Endothelial cell of umbilical vein (primary cell): ENCODE results near the gene LRRC8B. TPM values are rescaled to one million over a fixed set of nuclear protein-coding genes. Genes with fewer than 3 reads are reported as not detected.

Source experiments
- BruUV-seq: library from RNA; stranded (reverse); fragments of 400-500 nt; replicated peaks from 2 replicates; lab custom pipeline; 2021; lab: Mats Ljungman, UMichigan
- CTCF ChIA-PET: fragments of 300-600, 350-600 bp; sonication (Branson Sonifier 250); formaldehyde crosslinking; loops from one replicate; lab custom pipeline; 2021; ENCODE audit warnings: antibody characterized with exemption, inconsistent platforms; lab: Charles Lee
- POLR2A ChIA-PET: fragments of 300-600, 350-600 bp; sonication (Branson Sonifier 250); formaldehyde crosslinking; loops from one replicate; lab custom pipeline; 2021; ENCODE audit warnings: antibody characterized with exemption, inconsistent platforms; lab: Charles Lee
- DNase-seq: peaks from one replicate; pipeline ENCODE4 v3.0.0-alpha.2; 2011; ENCODE audit warnings: low read depth, low spot score
- FAIRE-seq: peaks from 2 replicates; lab custom pipeline; 2011; peaks lifted over from hg19 to GRCh38; lab: Jason Lieb, UNC
- H2AFZ ChIP-seq: 2 replicates; pipeline ENCODE4 v1.6.0; 2012; ENCODE audit warnings: low read depth, low read length, control low read depth, inconsistent platforms
- H3K27ac ChIP-seq: 2 replicates; pipeline ENCODE4 v1.5.1; 2011; ENCODE audit warnings: low read depth, mild to moderate bottlenecking, control low read depth, low read length, moderate library complexity; ENCODE audit not compliant: insufficient read depth
- H3K27me3 ChIP-seq, 2 experiments: 2 replicates each; pipeline versions ENCODE4 v1.6.0 to v1.6.1; 2011; ENCODE audit warnings: low read length in 2 of 2, mixed read lengths in 1 of 2; ENCODE audit not compliant: control insufficient read depth in 2 of 2, insufficient read depth in 2 of 2
- H3K36me3 ChIP-seq, 2 experiments: 2 replicates in 1 of 2; 3 replicates in 1 of 2; pipeline ENCODE4 v1.5.1; 2011; ENCODE audit warnings: low read length in 2 of 2, mild to moderate bottlenecking in 1 of 2, moderate library complexity in 1 of 2; ENCODE audit not compliant: control insufficient read depth in 2 of 2, insufficient read depth in 2 of 2; ENCODE audit errors: extremely low read depth in 1 of 2
- H3K4me1 ChIP-seq: 3 replicates; pipeline ENCODE4 v1.5.1; 2011; ENCODE audit warnings: mild to moderate bottlenecking, low read length; ENCODE audit not compliant: control insufficient read depth, insufficient read depth; ENCODE audit errors: extremely low read depth
- H3K4me2 ChIP-seq: 2 replicates; pipeline ENCODE4 v1.6.1; 2011; ENCODE audit warnings: low read length, control low read depth, mixed read lengths; ENCODE audit not compliant: insufficient read depth
- H3K4me3 ChIP-seq, 3 experiments: fragments of 200-600 bp in 1 of 3; sonication (generic), shearing (Covaris generic) in 1 of 3; replicated peaks in 1 of 3; 2 replicates each; pipeline ENCODE4 v1.5.1; 2011 to 2016; ENCODE audit warnings: control low read depth in 3 of 3, low read length in 3 of 3, mild to moderate bottlenecking in 2 of 3, inconsistent platforms in 1 of 3, low read depth in 1 of 3, moderate library complexity in 1 of 3; ENCODE audit not compliant: insufficient read depth in 1 of 3
- H3K79me2 ChIP-seq: 2 replicates; pipeline ENCODE4 v1.6.0; 2012; ENCODE audit warnings: low read length, inconsistent platforms; ENCODE audit not compliant: control insufficient read depth, insufficient read depth
- H3K9ac ChIP-seq: replicated peaks from 2 replicates; pipeline ENCODE3; 2011; ENCODE audit warnings: low read length, control low read depth; ENCODE audit not compliant: insufficient read depth; ENCODE audit errors: extremely low read depth
- H3K9me1 ChIP-seq: replicated peaks from 3 replicates; pipeline ENCODE4 v1.6.0; 2011; ENCODE audit warnings: mild to moderate bottlenecking, low read length; ENCODE audit not compliant: control insufficient read depth, insufficient read depth; ENCODE audit errors: extremely low read depth
- H3K9me3 ChIP-seq: replicated peaks from 2 replicates; pipeline ENCODE4 v1.5.1; 2012; ENCODE audit warnings: low read length, inconsistent platforms; ENCODE audit not compliant: control insufficient read depth, insufficient read depth
- H4K20me1 ChIP-seq: replicated peaks from 2 replicates; pipeline ENCODE3; 2011; ENCODE audit warnings: mild to moderate bottlenecking, low read length; ENCODE audit not compliant: control insufficient read depth, insufficient read depth; ENCODE audit errors: extremely low read depth
- EZH2 ChIP-seq: IDR thresholded peaks from 2 replicates; pipeline ENCODE4 v1.6.1; 2012; ENCODE audit warnings: borderline replicate concordance, low read depth, mild to moderate bottlenecking, moderate library complexity, low read length, inconsistent platforms; ENCODE audit not compliant: severe bottlenecking
- FOS ChIP-seq: IDR thresholded peaks from 2 replicates; pipeline ENCODE4 v1.6.1; 2011; ENCODE audit warnings: mild to moderate bottlenecking, low read length, moderate library complexity, borderline replicate concordance; ENCODE audit not compliant: insufficient read depth
- GATA2 ChIP-seq: IDR thresholded peaks from 2 replicates; pipeline ENCODE4 v1.7.0; 2011; ENCODE audit warnings: low read depth, mild to moderate bottlenecking, moderate library complexity, mixed read lengths, low read length; ENCODE audit not compliant: insufficient read length, insufficient read depth
- JUN ChIP-seq: IDR thresholded peaks from 2 replicates; pipeline ENCODE4 v1.6.1; 2011; ENCODE audit warnings: borderline replicate concordance, low read depth; ENCODE audit not compliant: insufficient read length, insufficient read depth
- MAX ChIP-seq: IDR thresholded peaks from 2 replicates; pipeline ENCODE4 v1.6.1; 2011; ENCODE audit not compliant: insufficient read depth, insufficient read length
- MYC ChIP-seq: IDR thresholded peaks from one replicate; pipeline ENCODE4 v1.6.1; 2011; ENCODE audit warnings: mild to moderate bottlenecking, low read depth, low read length
- POLR2A ChIP-seq: IDR thresholded peaks from 2 replicates; pipeline ENCODE4 v1.6.1; 2012; ENCODE audit warnings: low read depth, mild to moderate bottlenecking, control low read depth, low read length
- POLR2AphosphoS5 ChIP-seq: IDR thresholded peaks from 2 replicates; pipeline ENCODE4 v1.6.1; 2012; ENCODE audit warnings: low read depth, mild to moderate bottlenecking, control low read depth, low read length, moderate library complexity; ENCODE audit not compliant: insufficient read depth
- dilution Hi-C: fragments of 300-500 bp; cut with MboI; formaldehyde crosslinking; loops from one replicate; pipeline ENCODE4 v1.15.0; 2019; ENCODE audit warnings: low sequenced_read_pairs; ENCODE audit not compliant: extremely low pct_ligation_motif_present
- intact Hi-C: fragments of 100-400 bp; cut with micrococcal nuclease; formaldehyde crosslinking; loops from one replicate; pipeline ENCODE4 v1.10.0; 2022
- polyA plus RNA-seq, 4 experiments: library from polyadenylated mRNA; depleted of rRNA in 3 of 4; stranded (reverse) in 3 of 4; unstranded in 1 of 4; fragments of >200 nt; gene quantifications; 2 replicates each; pipeline versions ENCODE4 v1.2.1 to v1.2.3, GENCODE V29; 2011 to 2012; ENCODE audit warnings: missing spikeins in 1 of 4
- total RNA-seq: library from RNA; stranded (reverse); gene quantifications from 2 replicates; pipeline ENCODE4 v1.2.3, GENCODE V29; 2021
- TF ChIP-seq, protein P1 (sequence below), 2 donors: IDR thresholded peaks; 1 replicate in 1 of 2; 2 replicates in 1 of 2; pipeline ENCODE4 v1.5.1; 2011; ENCODE audit warnings: low read length in 2 of 2, mild to moderate bottlenecking in 2 of 2, moderate library complexity in 2 of 2, control low read depth in 1 of 2, inconsistent platforms in 1 of 2, low read depth in 1 of 2; ENCODE audit not compliant: insufficient read depth in 1 of 2; ENCODE audit errors: extremely low read depth in 1 of 2

Gene LRRC8B
- total and polyA plus RNA-seq, 2 donors (not counting 3 experiments of a cell fraction or from before 2014, with no cell fraction given): 15.2 to 15.8 TPM

- H2AFZ ChIP-seq: no peak overlapping the region
- no peak overlapping the region for H3K9ac ChIP-seq
- no peaks in the 10 kb centered on the region for H3K79me2 ChIP-seq
- no peaks in the 10 kb centered on the region for H3K27me3 ChIP-seq
- no peak overlapping the region for H3K4me3 ChIP-seq
- ChIA-PET CTCF (interaction anchor here (1.0 to 5.2 kb wide), 6 partner anchors 13 to 159 kb away, joined by 3 to 37 read pairs (median 10); partner anchors contain the start of gene LRRC8C), POLR2A (interaction anchor here (0.9 kb wide), 1 partner anchor 60 kb away, joined by 3 read pairs; no protein-coding TSS in a partner anchor)
- H3K4me2 ChIP-seq: no peak overlapping the region
- FAIRE-seq (peak; percentile 49), DNase-seq (no peak)
- no peak for TF ChIP-seq EZH2
- no peak for TF ChIP-seq JUN
- no peak for TF ChIP-seq FOS
- TF ChIP-seq, protein P1, sequence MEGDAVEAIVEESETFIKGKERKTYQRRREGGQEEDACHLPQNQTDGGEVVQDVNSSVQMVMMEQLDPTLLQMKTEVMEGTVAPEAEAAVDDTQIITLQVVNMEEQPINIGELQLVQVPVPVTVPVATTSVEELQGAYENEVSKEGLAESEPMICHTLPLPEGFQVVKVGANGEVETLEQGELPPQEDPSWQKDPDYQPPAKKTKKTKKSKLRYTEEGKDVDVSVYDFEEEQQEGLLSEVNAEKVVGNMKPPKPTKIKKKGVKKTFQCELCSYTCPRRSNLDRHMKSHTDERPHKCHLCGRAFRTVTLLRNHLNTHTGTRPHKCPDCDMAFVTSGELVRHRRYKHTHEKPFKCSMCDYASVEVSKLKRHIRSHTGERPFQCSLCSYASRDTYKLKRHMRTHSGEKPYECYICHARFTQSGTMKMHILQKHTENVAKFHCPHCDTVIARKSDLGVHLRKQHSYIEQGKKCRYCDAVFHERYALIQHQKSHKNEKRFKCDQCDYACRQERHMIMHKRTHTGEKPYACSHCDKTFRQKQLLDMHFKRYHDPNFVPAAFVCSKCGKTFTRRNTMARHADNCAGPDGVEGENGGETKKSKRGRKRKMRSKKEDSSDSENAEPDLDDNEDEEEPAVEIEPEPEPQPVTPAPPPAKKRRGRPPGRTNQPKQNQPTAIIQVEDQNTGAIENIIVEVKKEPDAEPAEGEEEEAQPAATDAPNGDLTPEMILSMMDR (IDR thresholded peaks at IDR 0.05; ENCODE audit: extremely low read depth in 1 of 2, insufficient read depth in 1 of 2, low read depth in 1 of 2, low read length in 2 of 2): no peak
- no peak for TF ChIP-seq MAX
- no peak for TF ChIP-seq POLR2AphosphoS5
- no peak for TF ChIP-seq POLR2A
- no peak for TF ChIP-seq MYC
- TF ChIP-seq GATA2: no peak
- no peaks in the 10 kb centered on the region for H3K9me1 ChIP-seq
- H3K4me1 ChIP-seq: peaks cover 14% of the 10 kb centered on the region
- dilution Hi-C loops (no loop called here), intact Hi-C loops (loop anchor here (10.0 kb wide), 1 partner anchor 380 kb away; no protein-coding TSS in a partner anchor)
- BruUV-seq: no TSS peak
- H3K9me3 ChIP-seq: no peaks in the 10 kb centered on the region
- no peak overlapping the region for H3K27ac ChIP-seq
- no peaks in the 10 kb centered on the region for H3K36me3 ChIP-seq
- H4K20me1 ChIP-seq: no peaks in the 10 kb centered on the region
Observed at GRCh38 chr1:89604414-89604735, 79.7 kb downstream of the LRRC8B start.
